Measurements from ENCODE around the gene SLC12A4.
A peak's percentile ranks its signal among the peaks of the same experiment; 100 is the strongest.

DNA sequence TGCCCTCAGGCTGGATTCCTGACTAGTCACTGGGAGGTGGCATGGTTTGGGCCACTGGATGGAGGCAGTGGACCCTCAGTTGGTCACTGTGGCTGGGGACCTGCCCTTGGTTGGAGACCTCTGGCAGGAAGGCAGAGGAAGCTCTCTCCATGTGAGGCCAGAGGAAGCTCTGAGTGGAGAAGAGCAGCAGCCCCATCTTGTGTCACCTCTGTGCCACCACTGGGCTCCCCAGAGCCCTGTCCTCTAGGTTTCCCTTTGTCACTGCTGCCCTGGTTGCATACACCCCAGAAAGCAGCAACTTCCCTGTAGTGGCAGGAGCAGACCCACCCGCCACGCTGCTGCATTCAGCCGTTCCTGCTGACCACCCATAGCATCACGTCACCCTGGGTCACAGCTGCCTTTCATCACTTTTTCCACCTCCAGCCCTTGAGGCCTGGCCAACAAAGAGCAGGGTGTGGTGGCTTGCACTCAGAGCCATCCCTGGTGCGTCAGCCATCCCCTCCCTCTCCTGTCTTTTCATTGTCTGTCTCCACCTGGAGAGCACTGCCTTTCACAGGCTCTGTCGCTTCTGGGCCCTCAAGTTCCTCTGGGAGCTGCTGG, 48.7 kb downstream of the SLC12A4 start:
- TF ChIP-seq, protein P1, sequence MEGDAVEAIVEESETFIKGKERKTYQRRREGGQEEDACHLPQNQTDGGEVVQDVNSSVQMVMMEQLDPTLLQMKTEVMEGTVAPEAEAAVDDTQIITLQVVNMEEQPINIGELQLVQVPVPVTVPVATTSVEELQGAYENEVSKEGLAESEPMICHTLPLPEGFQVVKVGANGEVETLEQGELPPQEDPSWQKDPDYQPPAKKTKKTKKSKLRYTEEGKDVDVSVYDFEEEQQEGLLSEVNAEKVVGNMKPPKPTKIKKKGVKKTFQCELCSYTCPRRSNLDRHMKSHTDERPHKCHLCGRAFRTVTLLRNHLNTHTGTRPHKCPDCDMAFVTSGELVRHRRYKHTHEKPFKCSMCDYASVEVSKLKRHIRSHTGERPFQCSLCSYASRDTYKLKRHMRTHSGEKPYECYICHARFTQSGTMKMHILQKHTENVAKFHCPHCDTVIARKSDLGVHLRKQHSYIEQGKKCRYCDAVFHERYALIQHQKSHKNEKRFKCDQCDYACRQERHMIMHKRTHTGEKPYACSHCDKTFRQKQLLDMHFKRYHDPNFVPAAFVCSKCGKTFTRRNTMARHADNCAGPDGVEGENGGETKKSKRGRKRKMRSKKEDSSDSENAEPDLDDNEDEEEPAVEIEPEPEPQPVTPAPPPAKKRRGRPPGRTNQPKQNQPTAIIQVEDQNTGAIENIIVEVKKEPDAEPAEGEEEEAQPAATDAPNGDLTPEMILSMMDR (conservative IDR thresholded peaks at IDR 0.05; ENCODE audit: low read depth in 2 of 2), result peak in 1 of 2 experiments; percentile 49; a peak in 2 of 4 replicates
- TF ChIP-seq EZH2phosphoT487 (IDR thresholded peaks at IDR 0.05; ENCODE audit: unreplicated experiment) (no peak), POLR2AphosphoS5 (IDR thresholded peaks at IDR 0.05; ENCODE audit: low read depth) (no peak), EZH2 (IDR thresholded peaks at IDR 0.05; ENCODE audit: low read depth, unreplicated experiment) (no peak), JUNB (IDR thresholded peaks at IDR 0.05; ENCODE audit: unreplicated experiment) (no peak), CREB1 (CRISPR knock-in tag; IDR thresholded peaks at IDR 0.05; ENCODE audit: low read depth) (no peak), ZNF331 (CRISPR knock-in tag; IDR thresholded peaks at IDR 0.05; ENCODE audit: low read depth) (no peak)
- TF ChIP-seq, protein P2, sequence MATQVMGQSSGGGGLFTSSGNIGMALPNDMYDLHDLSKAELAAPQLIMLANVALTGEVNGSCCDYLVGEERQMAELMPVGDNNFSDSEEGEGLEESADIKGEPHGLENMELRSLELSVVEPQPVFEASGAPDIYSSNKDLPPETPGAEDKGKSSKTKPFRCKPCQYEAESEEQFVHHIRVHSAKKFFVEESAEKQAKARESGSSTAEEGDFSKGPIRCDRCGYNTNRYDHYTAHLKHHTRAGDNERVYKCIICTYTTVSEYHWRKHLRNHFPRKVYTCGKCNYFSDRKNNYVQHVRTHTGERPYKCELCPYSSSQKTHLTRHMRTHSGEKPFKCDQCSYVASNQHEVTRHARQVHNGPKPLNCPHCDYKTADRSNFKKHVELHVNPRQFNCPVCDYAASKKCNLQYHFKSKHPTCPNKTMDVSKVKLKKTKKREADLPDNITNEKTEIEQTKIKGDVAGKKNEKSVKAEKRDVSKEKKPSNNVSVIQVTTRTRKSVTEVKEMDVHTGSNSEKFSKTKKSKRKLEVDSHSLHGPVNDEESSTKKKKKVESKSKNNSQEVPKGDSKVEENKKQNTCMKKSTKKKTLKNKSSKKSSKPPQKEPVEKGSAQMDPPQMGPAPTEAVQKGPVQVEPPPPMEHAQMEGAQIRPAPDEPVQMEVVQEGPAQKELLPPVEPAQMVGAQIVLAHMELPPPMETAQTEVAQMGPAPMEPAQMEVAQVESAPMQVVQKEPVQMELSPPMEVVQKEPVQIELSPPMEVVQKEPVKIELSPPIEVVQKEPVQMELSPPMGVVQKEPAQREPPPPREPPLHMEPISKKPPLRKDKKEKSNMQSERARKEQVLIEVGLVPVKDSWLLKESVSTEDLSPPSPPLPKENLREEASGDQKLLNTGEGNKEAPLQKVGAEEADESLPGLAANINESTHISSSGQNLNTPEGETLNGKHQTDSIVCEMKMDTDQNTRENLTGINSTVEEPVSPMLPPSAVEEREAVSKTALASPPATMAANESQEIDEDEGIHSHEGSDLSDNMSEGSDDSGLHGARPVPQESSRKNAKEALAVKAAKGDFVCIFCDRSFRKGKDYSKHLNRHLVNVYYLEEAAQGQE (IDR thresholded peaks at IDR 0.05; ENCODE audit: unreplicated experiment), result no peak
- TF ChIP-seq, protein P3, sequence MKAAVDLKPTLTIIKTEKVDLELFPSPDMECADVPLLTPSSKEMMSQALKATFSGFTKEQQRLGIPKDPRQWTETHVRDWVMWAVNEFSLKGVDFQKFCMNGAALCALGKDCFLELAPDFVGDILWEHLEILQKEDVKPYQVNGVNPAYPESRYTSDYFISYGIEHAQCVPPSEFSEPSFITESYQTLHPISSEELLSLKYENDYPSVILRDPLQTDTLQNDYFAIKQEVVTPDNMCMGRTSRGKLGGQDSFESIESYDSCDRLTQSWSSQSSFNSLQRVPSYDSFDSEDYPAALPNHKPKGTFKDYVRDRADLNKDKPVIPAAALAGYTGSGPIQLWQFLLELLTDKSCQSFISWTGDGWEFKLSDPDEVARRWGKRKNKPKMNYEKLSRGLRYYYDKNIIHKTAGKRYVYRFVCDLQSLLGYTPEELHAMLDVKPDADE (IDR thresholded peaks at IDR 0.05), result no peak
